Activated T-cell treated with anti-CD3 and anti-CD28 coated beads, Interleukin-2, amount 50 U/mL, for 24 hours (primary cell): Measurements from ENCODE around the gene CADM2.

Experiments
- DNase-seq: peaks from one replicate; pipeline ENCODE4 v3.0.0-alpha.2; 2020
- H3K27ac Mint-ChIP-seq: 2 replicates; pipeline ENCODE4 v1.8.0; 2020; ENCODE audit warnings: mild to moderate bottlenecking, mixed read lengths
- H3K27me3 Mint-ChIP-seq: 2 replicates; pipeline ENCODE4 v1.8.0; 2020; ENCODE audit warnings: mixed read lengths
- H3K36me3 Mint-ChIP-seq: 2 replicates; pipeline ENCODE4 v1.8.0; 2020; ENCODE audit warnings: low read depth, mixed read lengths
- H3K4me1 Mint-ChIP-seq: 2 replicates; pipeline ENCODE4 v1.8.0; 2020; ENCODE audit warnings: low read depth, mixed read lengths
- H3K4me3 Mint-ChIP-seq: 2 replicates; pipeline ENCODE4 v1.8.0; 2020; ENCODE audit warnings: mild to moderate bottlenecking, moderate library complexity, mixed read lengths
- H3K9me3 Mint-ChIP-seq: 2 replicates; pipeline ENCODE4 v1.8.0; 2020; ENCODE audit warnings: mixed read lengths

The CADM2 gene

DNA sequence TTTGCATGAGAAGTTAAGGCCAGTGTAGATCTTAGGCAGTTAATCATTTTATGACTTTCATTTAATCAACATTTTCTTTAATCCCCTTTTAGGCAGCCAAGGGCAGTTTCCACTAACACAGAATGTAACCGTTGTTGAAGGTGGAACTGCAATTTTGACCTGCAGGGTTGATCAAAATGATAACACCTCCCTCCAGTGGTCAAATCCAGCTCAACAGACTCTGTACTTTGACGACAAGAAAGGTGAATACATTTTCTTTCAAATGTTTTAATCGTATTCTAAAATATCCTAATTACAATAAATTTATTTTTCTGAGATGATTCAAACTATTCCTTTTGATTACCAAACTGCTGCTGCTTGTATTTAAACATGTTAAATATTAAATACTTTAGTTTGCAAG, 843.2 kb downstream of the CADM2 start:
- no peak for DNase-seq

GRCh38 chr3:85808755-85809154, 850.0 kb downstream of the CADM2 start:
- Mint-ChIP-seq H3K27me3 (no peaks in the 10 kb centered on the region), H3K36me3 (no peaks in the 10 kb centered on the region), H3K9me3 (peaks cover 13% of the 10 kb centered on the region), H3K4me1 (no peaks in the 10 kb centered on the region), H3K27ac (no peak overlapping the region), H3K4me3 (no peak overlapping the region)
- DNase-seq: no peak

More for the DNA sequence above, 843.2 kb downstream of the CADM2 start:
- Mint-ChIP-seq H3K27ac (no peak overlapping the region), H3K4me3 (no peak overlapping the region), H3K9me3 (peaks cover 9% of the 10 kb centered on the region), H3K27me3 (no peaks in the 10 kb centered on the region), H3K36me3 (no peaks in the 10 kb centered on the region), H3K4me1 (no peaks in the 10 kb centered on the region)

- Mint-ChIP-seq H3K27me3 (no peaks in the 10 kb centered on the region), H3K4me1 (no peaks in the 10 kb centered on the region)
- no peak for DNase-seq
Measured at GRCh38 chr3:85821130-85821756, 862.5 kb downstream of the CADM2 start.

GRCh38 chr3:85835857-85836440, 877.2 kb downstream of the CADM2 start:
- Mint-ChIP-seq H3K36me3 (no peaks in the 10 kb centered on the region), H3K27me3 (no peaks in the 10 kb centered on the region), H3K27ac (no peak overlapping the region), H3K9me3 (peaks cover 14% of the 10 kb centered on the region), H3K4me3 (no peak overlapping the region), H3K4me1 (no peaks in the 10 kb centered on the region)
- no peak for DNase-seq

More at GRCh38 chr3:85821130-85821756, 862.5 kb downstream of the CADM2 start:
- Mint-ChIP-seq H3K9me3 (peaks cover 10% of the 10 kb centered on the region), H3K27ac (no peak overlapping the region), H3K36me3 (no peaks in the 10 kb centered on the region), H3K4me3 (no peak overlapping the region)

GRCh38 chr3:85837402-85837801, 878.6 kb downstream of the CADM2 start:
- Mint-ChIP-seq H3K4me3 (no peak overlapping the region), H3K9me3 (peaks cover 7% of the 10 kb centered on the region), H3K36me3 (no peaks in the 10 kb centered on the region), H3K27ac (no peak overlapping the region), H3K27me3 (no peaks in the 10 kb centered on the region), H3K4me1 (no peaks in the 10 kb centered on the region)
- no peak for DNase-seq

DNA sequence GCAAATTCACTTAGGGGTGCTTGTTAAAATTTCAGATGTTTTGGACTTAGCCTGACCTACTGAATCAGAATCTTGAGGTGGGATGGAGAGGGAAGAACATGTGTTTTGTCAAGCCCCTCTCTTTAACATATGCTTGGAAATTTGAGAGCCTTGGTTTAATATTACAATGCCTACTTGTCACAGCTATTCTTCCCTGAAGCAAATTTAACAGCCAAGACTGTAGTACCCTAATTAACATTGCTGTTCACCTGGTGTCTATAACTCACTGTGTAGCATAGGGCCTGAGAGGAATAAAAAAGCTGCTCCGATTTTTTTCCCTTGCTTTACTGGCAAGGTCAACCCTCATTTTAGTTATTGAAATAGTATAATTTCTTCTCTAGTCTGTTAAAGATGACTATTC, 880.1 kb downstream of the CADM2 start:
- H3K27ac Mint-ChIP-seq: no peak overlapping the region
- H3K4me1 Mint-ChIP-seq: no peaks in the 10 kb centered on the region
- DNase-seq: no peak
- no peaks in the 10 kb centered on the region for H3K27me3 Mint-ChIP-seq
- no peak overlapping the region for H3K4me3 Mint-ChIP-seq
- peaks cover 6% of the 10 kb centered on the region for H3K9me3 Mint-ChIP-seq
- no peaks in the 10 kb centered on the region for H3K36me3 Mint-ChIP-seq

- no peak for DNase-seq
- no peaks in the 10 kb centered on the region for H3K36me3 Mint-ChIP-seq
- H3K27me3 Mint-ChIP-seq: no peaks in the 10 kb centered on the region
- H3K9me3 Mint-ChIP-seq: peaks cover 3% of the 10 kb centered on the region
- no peak overlapping the region for H3K4me3 Mint-ChIP-seq
- no peak overlapping the region for H3K27ac Mint-ChIP-seq
- H3K4me1 Mint-ChIP-seq: no peaks in the 10 kb centered on the region
Measured at GRCh38 chr3:85842081-85842480, 883.3 kb downstream of the CADM2 start.

- Mint-ChIP-seq H3K9me3 (no peaks in the 10 kb centered on the region), H3K27me3 (no peaks in the 10 kb centered on the region), H3K27ac (no peak overlapping the region), H3K4me3 (no peak overlapping the region), H3K36me3 (no peaks in the 10 kb centered on the region), H3K4me1 (no peaks in the 10 kb centered on the region)
- no peak for DNase-seq
Measured at GRCh38 chr3:85846940-85847339, 888.2 kb downstream of the CADM2 start.

GRCh38 chr3:85851071-85851470, 892.3 kb downstream of the CADM2 start:
- Mint-ChIP-seq H3K27ac (no peak overlapping the region), H3K9me3 (peaks cover 6% of the 10 kb centered on the region), H3K4me3 (no peak overlapping the region), H3K27me3 (no peaks in the 10 kb centered on the region), H3K36me3 (no peaks in the 10 kb centered on the region), H3K4me1 (no peaks in the 10 kb centered on the region)
- DNase-seq: no peak

DNA sequence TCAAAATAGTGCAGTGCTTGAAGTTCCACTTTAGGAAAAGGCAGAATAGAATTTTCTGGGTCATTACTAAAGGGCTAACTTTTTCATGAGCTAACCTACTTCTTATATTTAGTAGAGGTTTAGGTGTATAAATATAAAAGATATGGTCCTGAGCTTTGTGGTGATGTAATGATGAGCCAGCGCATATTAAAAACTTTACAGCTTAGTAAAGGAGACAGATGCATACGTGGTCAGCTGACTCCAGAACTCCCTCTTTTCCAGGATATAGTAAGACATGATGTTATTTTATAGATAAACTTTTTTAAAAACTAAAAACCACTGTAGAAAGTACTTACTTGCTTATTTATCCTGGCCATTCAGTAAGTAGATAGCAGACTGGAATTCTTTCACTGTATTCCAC, 895.0 kb downstream of the CADM2 start:
- no peak for DNase-seq
- no peaks in the 10 kb centered on the region for H3K36me3 Mint-ChIP-seq
- no peaks in the 10 kb centered on the region for H3K4me1 Mint-ChIP-seq
- H3K27ac Mint-ChIP-seq: no peak overlapping the region
- peaks cover 6% of the 10 kb centered on the region for H3K9me3 Mint-ChIP-seq
- H3K27me3 Mint-ChIP-seq: no peaks in the 10 kb centered on the region
- H3K4me3 Mint-ChIP-seq: no peak overlapping the region

- DNase-seq: no peak
- Mint-ChIP-seq H3K27ac (no peak overlapping the region), H3K9me3 (peaks cover 14% of the 10 kb centered on the region), H3K27me3 (no peaks in the 10 kb centered on the region), H3K4me3 (no peak overlapping the region), H3K4me1 (no peaks in the 10 kb centered on the region), H3K36me3 (no peaks in the 10 kb centered on the region)
Measured at GRCh38 chr3:85862893-85863455, 904.2 kb downstream of the CADM2 start.

- Mint-ChIP-seq H3K27ac (no peak overlapping the region), H3K36me3 (no peaks in the 10 kb centered on the region), H3K4me3 (no peak overlapping the region), H3K4me1 (no peaks in the 10 kb centered on the region), H3K27me3 (no peaks in the 10 kb centered on the region), H3K9me3 (peaks cover 15% of the 10 kb centered on the region)
- DNase-seq: no peak
Measured at GRCh38 chr3:85864896-85865295, 906.1 kb downstream of the CADM2 start.

DNA sequence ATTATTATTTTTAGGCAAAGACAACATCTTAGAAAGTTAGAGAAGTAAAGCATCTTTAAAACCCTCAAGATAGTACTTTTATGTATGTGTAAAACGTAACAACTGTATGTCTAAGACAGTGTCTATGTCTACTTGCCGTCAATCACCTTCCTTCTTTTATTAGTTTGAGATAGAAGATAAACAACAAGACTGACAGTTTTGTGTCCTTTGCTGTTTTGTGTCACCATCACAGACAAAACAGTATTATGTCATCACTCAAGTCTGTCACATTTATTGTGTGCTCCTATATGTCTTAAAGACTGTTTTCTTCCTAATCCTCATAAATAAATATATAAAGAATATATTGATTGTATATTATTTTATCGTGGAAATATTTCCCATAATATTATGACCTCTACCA, 908.3 kb downstream of the CADM2 start:
- Mint-ChIP-seq H3K27me3 (no peaks in the 10 kb centered on the region), H3K9me3 (peaks cover 14% of the 10 kb centered on the region)
- DNase-seq: no peak

DNA sequence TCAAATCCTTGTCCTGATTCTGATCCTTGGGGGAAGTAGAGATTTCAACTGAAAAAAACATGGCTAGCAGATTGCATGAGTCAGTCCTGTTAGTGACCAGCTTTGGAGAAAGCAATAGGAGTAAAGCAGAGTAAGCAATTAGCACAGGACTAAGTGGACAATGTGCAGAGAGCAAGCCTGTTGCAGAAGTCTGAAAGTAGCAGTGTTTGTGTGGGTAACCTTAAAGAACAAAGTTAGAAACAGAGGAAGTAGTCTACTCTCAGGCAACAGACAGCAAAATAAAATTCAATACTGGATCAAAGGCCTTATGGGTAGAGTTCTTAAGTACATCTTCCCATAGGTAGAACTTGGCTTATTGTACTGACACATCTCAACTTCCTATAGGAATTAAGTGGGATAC, 916.8 kb downstream of the CADM2 start:
- no peaks in the 10 kb centered on the region for H3K27me3 Mint-ChIP-seq
- no peaks in the 10 kb centered on the region for H3K36me3 Mint-ChIP-seq
- no peak for DNase-seq
- H3K4me1 Mint-ChIP-seq: no peaks in the 10 kb centered on the region
- H3K4me3 Mint-ChIP-seq: no peak overlapping the region
- peaks cover 7% of the 10 kb centered on the region for H3K9me3 Mint-ChIP-seq
- H3K27ac Mint-ChIP-seq: no peak overlapping the region

More for the DNA sequence above, 908.3 kb downstream of the CADM2 start:
- no peaks in the 10 kb centered on the region for H3K4me1 Mint-ChIP-seq
- H3K27ac Mint-ChIP-seq: no peak overlapping the region
- no peaks in the 10 kb centered on the region for H3K36me3 Mint-ChIP-seq
- no peak overlapping the region for H3K4me3 Mint-ChIP-seq

DNA sequence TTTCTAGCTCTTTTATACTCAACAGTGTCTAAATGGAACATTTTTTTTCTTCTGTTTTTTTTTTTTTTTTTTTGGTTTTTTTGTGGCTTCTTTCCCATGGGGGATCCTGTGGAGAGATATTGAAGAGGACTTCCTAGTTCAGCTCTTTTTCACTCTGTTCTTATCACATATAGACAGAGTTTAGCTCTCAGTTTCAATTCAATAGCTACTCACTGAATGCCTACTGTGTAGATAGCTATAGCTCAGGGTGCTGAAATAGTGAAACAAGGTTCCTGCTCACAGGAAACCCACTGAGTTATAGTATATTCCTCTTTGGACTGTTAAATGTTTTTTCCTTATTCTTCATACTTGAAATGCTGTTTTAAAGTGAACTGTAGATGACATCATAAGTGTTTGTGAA, 918.8 kb downstream of the CADM2 start:
- DNase-seq: no peak
- Mint-ChIP-seq H3K4me1 (no peaks in the 10 kb centered on the region), H3K9me3 (peaks cover 4% of the 10 kb centered on the region), H3K4me3 (no peak overlapping the region), H3K27me3 (no peaks in the 10 kb centered on the region), H3K36me3 (no peaks in the 10 kb centered on the region), H3K27ac (no peak overlapping the region)
